ENCODE results near the gene CPHXL2.

CPHXL2 gene

DNA sequence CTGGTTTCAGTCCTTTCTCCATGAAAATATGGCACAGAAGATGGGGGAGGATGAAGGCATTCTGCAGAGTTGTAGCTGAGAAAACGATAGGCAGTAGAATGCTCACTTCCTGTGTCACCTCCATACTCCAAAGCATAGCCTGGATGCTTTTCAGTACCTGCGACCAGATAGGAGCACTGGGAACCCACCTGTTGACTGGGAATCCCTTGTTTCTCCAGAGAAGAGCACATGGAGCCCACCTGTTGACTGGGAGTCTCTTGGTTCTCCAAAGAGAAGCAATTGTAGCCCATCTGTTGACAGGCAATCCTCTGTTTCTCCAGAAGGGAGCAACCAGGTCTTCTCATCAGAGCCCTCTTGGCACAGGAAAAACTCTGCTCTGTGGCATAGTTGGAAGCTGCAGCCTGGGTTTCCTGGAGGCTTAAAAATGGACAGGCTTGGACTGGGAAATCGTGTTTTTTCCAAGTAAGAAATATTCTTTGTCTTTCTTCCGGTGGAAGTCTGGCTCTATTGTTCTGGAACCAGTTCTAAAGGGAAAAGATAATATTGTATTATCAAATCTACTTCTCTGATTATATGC lies 16.0 kb downstream of the CPHXL2 start:
- no peak for DNase-seq (ENCODE audit: low read depth)
- TF ChIP-seq, protein P1, sequence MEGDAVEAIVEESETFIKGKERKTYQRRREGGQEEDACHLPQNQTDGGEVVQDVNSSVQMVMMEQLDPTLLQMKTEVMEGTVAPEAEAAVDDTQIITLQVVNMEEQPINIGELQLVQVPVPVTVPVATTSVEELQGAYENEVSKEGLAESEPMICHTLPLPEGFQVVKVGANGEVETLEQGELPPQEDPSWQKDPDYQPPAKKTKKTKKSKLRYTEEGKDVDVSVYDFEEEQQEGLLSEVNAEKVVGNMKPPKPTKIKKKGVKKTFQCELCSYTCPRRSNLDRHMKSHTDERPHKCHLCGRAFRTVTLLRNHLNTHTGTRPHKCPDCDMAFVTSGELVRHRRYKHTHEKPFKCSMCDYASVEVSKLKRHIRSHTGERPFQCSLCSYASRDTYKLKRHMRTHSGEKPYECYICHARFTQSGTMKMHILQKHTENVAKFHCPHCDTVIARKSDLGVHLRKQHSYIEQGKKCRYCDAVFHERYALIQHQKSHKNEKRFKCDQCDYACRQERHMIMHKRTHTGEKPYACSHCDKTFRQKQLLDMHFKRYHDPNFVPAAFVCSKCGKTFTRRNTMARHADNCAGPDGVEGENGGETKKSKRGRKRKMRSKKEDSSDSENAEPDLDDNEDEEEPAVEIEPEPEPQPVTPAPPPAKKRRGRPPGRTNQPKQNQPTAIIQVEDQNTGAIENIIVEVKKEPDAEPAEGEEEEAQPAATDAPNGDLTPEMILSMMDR (conservative IDR thresholded peaks at IDR 0.05; ENCODE audit: low read depth, low read length) = no peak
- H3K4me3 ChIP-seq (ENCODE audit: low read length) = no peak overlapping the region

DNA sequence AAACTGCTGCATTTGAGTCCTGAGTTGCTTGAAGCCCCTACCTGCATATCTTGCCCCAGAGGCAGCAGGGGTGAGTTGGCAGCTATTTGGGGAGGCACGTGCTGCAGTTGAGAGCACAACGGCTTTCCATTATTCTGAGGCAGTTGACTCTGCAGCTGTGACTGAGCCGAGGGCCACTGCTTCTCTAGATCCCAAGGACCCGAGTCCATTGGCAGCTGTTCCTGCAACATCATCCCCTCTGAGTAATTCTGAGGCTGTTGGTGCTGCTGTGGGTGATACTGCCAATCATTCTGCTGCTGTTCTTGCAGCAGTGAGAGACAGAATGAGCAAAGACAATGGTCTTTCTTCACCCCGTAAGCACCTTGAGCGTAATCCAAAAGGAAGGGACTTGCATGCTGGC lies 16.5 kb downstream of the CPHXL2 start:
- DNase-seq (ENCODE audit: low read depth) = no peak
- TF ChIP-seq, protein P1 (conservative IDR thresholded peaks at IDR 0.05; ENCODE audit: low read depth, low read length) = no peak
- no peak overlapping the region for H3K4me3 ChIP-seq (ENCODE audit: low read length)

DNA sequence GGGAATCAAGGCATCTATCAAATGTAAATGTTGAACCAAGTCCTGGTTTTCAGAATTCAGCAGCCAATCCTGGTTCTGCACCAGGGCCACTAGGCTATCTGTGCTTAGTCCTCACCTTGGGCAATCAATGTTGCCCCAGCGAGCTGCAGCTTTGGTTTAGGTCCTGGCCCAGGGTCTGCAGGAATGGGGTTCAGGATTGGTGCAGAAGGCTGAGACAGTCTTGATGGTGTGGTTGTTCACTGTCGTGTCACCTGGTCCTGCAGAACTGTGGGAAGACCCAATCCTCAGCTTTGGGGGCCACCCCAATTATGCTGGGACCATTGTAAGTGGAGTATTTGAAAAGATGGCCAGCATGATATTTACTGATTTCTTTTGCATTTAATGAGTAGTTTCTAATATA lies 18.6 kb downstream of the CPHXL2 start:
- no peak overlapping the region for H3K4me3 ChIP-seq (ENCODE audit: low read length)
- no peak for DNase-seq (ENCODE audit: low read depth)
- TF ChIP-seq, protein P1 (conservative IDR thresholded peaks at IDR 0.05; ENCODE audit: low read depth, low read length) = no peak

DNA sequence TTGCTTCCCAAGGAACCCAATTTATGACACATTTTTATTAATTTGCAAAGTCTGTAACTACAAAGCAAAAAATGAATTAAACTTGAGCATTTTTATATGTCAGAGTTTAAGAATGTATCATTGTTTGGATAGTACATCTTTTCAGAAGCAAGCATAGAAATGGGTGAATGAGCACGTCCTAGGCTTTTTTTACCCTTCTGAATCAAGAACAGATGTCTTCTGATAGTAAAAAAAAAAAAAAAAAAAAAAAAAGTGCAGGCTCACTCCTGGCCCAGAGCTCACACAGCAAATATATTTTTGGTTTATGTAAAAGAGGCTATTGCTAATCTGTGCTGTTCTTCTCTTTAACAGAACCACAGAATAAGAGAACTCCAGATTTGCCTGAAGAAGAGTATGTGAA lies 22.9 kb downstream of the CPHXL2 start:
- no peak overlapping the region for H3K4me3 ChIP-seq (ENCODE audit: low read length)
- DNase-seq (ENCODE audit: low read depth) = no peak
- TF ChIP-seq, protein P1 (conservative IDR thresholded peaks at IDR 0.05; ENCODE audit: low read depth, low read length) = no peak

DNA sequence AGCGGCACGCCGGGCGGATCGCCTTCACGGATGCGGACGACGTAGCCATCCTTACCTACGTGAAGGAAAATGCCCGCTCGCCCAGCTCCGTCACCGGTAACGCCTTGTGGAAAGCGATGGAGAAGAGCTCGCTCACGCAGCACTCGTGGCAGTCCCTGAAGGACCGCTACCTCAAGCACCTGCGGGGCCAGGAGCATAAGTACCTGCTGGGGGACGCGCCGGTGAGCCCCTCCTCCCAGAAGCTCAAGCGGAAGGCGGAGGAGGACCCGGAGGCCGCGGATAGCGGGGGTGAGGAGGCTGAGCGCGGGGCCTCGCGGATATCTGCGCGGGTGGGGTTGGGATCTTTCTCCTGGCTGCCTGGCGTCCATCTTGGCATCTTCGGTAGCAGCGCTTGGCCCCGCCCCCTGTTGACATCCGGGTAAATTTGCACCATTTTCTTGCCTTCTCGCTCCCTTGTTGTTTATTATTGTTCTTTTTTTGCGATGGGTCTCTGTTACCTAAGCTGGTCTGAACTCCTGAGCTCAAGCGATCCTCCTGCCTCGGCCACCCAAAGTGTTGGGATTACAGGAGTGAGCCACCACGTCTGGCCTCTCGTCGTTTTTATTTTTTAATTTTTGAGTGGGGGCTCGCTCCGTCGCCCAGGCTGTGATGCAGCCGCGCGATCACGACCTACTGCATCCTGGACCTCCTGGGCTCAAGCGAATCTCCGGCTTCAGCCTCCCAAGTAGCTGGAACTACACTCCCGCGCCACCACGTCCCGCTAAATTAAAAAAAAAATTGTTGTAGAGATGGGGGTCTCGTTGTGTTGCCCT lies 28.3 kb downstream of the CPHXL2 start:
- TF ChIP-seq, protein P1 (conservative IDR thresholded peaks at IDR 0.05; ENCODE audit: low read depth, low read length) = no peak
- no peak for DNase-seq (ENCODE audit: low read depth)
- peak overlapping the region; percentile 79 for H3K4me3 ChIP-seq (ENCODE audit: low read length)

DNA sequence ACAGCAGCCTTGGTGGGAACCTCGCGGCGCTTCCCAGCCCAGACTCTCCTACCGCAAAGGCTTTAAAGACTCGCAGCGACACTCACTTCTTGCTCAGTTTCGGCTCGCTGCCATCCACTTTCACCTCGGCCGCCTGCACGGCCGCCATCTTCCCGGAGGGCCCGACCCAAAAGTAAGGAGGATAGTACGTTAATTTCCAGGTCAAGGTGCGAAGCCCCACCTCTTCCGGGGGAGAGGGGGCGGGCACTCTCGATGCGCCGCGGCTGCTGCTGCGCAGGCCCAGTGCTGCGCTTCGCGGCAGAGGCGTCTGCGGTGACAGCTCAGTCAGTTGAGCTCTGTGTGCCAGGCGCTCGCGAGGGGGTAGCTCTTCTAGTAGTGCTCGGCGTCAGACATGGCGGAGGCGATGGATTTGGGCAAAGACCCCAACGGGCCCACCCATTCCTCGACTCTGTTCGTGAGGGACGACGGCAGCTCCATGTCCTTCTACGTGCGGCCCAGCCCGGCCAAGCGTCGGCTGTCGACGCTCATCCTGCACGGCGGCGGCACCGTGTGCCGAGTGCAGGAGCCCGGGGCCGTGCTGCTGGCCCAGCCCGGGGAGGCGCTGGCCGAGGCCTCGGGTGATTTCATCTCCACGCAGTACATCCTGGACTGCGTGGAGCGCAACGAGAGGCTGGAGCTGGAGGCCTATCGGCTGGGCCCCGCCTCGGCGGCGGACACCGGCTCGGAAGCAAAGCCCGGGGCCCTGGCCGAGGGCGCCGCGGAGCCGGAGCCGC lies 29.1 kb downstream of the CPHXL2 start, which contains the start of the genes KARS1 and TERF2IP:
Gene KARS1 (minus strand): TSS at position 174 of the 773 bp plus-strand sequence. CDS start 26 bp downstream, at position 148.
Gene TERF2IP (plus strand): TSS at position 282 of the 773 bp plus-strand sequence. CDS start 110 bp downstream, at position 392.
- peak within 1 kb of the TSS; percentile 79 for H3K4me3 ChIP-seq (ENCODE audit: low read length)
- DNase-seq (ENCODE audit: low read depth) = peak; percentile 65
- TF ChIP-seq, protein P1 (conservative IDR thresholded peaks at IDR 0.05; ENCODE audit: low read depth, low read length) = no peak
